WERI-Rb-1 (cell line): ENCODE data around the gene C19orf44.

Experiments
- DNase-seq: peaks from one replicate; pipeline ENCODE4 v3.0.0-alpha.2; 2020
- H3K27ac ChIP-seq: fragments of 250-450 bp; sonication (Bioruptor Pico); 2 replicates; pipeline ENCODE4 v1.5.1; 2020; ENCODE audit warnings: mild to moderate bottlenecking, moderate library complexity
- H3K27me3 ChIP-seq: fragments of 250-450 bp; sonication (Bioruptor Pico); 2 replicates; pipeline ENCODE4 v1.5.1; 2021; ENCODE audit warnings: mild to moderate bottlenecking, low read depth, moderate library complexity; ENCODE audit not compliant: insufficient read depth, severe bottlenecking
- H3K36me3 ChIP-seq: fragments of 250-450 bp; sonication (Bioruptor Pico); 2 replicates; pipeline ENCODE4 v1.5.1; 2020; ENCODE audit warnings: mild to moderate bottlenecking, moderate library complexity
- H3K4me3 ChIP-seq: 2 replicates; pipeline ENCODE4 v1.5.1; 2011; ENCODE audit warnings: low read depth, mild to moderate bottlenecking, control low read depth, low read length
- H3K9me3 ChIP-seq: fragments of 250-450 bp; sonication (Bioruptor Pico); 2 replicates; pipeline ENCODE4 v1.5.1; 2021; ENCODE audit warnings: mild to moderate bottlenecking, moderate library complexity; ENCODE audit not compliant: severe bottlenecking
- TF ChIP-seq, protein P1 (sequence below): IDR thresholded peaks from 2 replicates; pipeline ENCODE4 v1.5.1; 2011; ENCODE audit warnings: low read depth, mild to moderate bottlenecking, control low read depth, inconsistent platforms, low read length

C19orf44 gene

GRCh38 chr19:16561382-16561781 is 65.2 kb downstream of the C19orf44 start:
- Histone ChIP-seq H3K27ac (no peak overlapping the region), H3K27me3 (no peaks in the 10 kb centered on the region), H3K4me3 (no peak overlapping the region), H3K36me3 (peaks cover 55% of the 10 kb centered on the region), H3K9me3 (no peaks in the 10 kb centered on the region)
- TF ChIP-seq, protein P1, sequence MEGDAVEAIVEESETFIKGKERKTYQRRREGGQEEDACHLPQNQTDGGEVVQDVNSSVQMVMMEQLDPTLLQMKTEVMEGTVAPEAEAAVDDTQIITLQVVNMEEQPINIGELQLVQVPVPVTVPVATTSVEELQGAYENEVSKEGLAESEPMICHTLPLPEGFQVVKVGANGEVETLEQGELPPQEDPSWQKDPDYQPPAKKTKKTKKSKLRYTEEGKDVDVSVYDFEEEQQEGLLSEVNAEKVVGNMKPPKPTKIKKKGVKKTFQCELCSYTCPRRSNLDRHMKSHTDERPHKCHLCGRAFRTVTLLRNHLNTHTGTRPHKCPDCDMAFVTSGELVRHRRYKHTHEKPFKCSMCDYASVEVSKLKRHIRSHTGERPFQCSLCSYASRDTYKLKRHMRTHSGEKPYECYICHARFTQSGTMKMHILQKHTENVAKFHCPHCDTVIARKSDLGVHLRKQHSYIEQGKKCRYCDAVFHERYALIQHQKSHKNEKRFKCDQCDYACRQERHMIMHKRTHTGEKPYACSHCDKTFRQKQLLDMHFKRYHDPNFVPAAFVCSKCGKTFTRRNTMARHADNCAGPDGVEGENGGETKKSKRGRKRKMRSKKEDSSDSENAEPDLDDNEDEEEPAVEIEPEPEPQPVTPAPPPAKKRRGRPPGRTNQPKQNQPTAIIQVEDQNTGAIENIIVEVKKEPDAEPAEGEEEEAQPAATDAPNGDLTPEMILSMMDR: no peak
- no peak for DNase-seq

- Histone ChIP-seq H3K4me3 (no peak overlapping the region), H3K27me3 (no peaks in the 10 kb centered on the region), H3K9me3 (no peaks in the 10 kb centered on the region), H3K27ac (no peak overlapping the region), H3K36me3 (peaks cover 64% of the 10 kb centered on the region)
- TF ChIP-seq, protein P1: no peak
- no peak for DNase-seq
These were observed 66.4 kb downstream of the C19orf44 start for GRCh38 chr19:16562608-16563025.

DNA sequence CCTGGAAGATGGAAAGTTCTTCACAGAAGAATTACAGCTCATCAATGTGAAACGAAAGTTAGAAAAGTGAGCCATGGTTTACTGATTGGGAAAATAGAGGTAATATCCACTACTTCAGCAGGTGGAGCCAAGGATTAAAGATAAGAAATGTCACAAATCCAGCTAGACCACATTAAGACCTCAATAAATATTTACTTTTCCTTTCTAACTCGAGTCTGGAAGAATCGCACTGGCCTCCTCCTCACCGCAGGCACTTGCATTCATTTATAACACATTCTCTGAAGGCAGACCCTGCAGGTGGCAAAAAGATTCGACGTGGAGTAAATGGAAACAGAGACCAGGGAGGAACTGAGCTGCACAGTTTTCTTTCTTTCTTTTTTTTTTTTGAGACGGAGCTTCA is 68.6 kb downstream of the C19orf44 start:
- TF ChIP-seq, protein P1: no peak
- no peak for DNase-seq
- Histone ChIP-seq H3K27ac (no peak overlapping the region), H3K4me3 (no peak overlapping the region), H3K9me3 (no peaks in the 10 kb centered on the region), H3K27me3 (no peaks in the 10 kb centered on the region), H3K36me3 (peaks cover 66% of the 10 kb centered on the region)

GRCh38 chr19:16566161-16566560 is 70.0 kb downstream of the C19orf44 start:
- Histone ChIP-seq H3K9me3 (no peaks in the 10 kb centered on the region), H3K27ac (no peak overlapping the region), H3K27me3 (no peaks in the 10 kb centered on the region), H3K4me3 (no peak overlapping the region), H3K36me3 (peaks cover 68% of the 10 kb centered on the region)
- DNase-seq: no peak
- TF ChIP-seq, protein P1: no peak

DNA sequence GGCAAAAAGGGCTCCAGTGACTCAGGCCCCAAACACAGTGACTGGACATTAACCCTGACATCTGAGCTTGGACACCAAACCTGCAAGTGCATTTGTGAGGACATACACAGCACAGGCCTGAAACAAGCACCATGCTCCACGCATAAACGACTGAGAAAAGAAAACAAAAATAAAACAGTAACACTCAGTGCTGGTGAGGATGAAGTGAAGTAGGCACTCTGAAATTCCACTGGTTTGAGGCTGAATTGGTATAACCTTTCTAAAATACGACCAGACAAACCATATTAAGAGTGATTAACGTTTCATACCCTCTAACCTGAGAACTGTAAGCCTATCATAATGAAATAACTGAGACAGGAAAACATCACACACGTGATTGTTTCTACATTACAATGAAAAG is 70.5 kb downstream of the C19orf44 start:
- H3K4me3 ChIP-seq: no peak overlapping the region
- no peak overlapping the region for H3K27ac ChIP-seq
- DNase-seq: no peak
- H3K27me3 ChIP-seq: no peaks in the 10 kb centered on the region
- TF ChIP-seq, protein P1: no peak
- H3K36me3 ChIP-seq: peaks cover 68% of the 10 kb centered on the region
- H3K9me3 ChIP-seq: no peaks in the 10 kb centered on the region

GRCh38 chr19:16569609-16570320 is 73.6 kb downstream of the C19orf44 start:
- DNase-seq: no peak
- no peaks in the 10 kb centered on the region for H3K9me3 ChIP-seq
- H3K36me3 ChIP-seq: peaks cover 50% of the 10 kb centered on the region
- no peaks in the 10 kb centered on the region for H3K27me3 ChIP-seq
- H3K27ac ChIP-seq: no peak overlapping the region
- no peak overlapping the region for H3K4me3 ChIP-seq
- TF ChIP-seq, protein P1: no peak
